HFFc6 (cell line): ENCODE results near the gene SPACA9. TPM values are rescaled to one million over a fixed set of nuclear protein-coding genes. Genes with fewer than 3 reads are reported as not detected.

Experiments used
- DNase-seq: peaks from one replicate; pipeline ENCODE4 v3.0.0-alpha.2; 2018
- H3K27ac Mint-ChIP-seq: 2 replicates; pipeline ENCODE4 v1.8.0; 2020; ENCODE audit warnings: mild to moderate bottlenecking, mixed read lengths
- H3K27me3 Mint-ChIP-seq: 2 replicates; pipeline ENCODE4 v1.8.0; 2021; ENCODE audit warnings: mild to moderate bottlenecking, moderate library complexity, mixed read lengths; ENCODE audit not compliant: insufficient read depth
- H3K36me3 Mint-ChIP-seq: 2 replicates; pipeline ENCODE4 v1.8.0; 2021; ENCODE audit warnings: low read depth, mixed read lengths
- H3K4me1 Mint-ChIP-seq: 2 replicates; pipeline ENCODE4 v1.8.0; 2020; ENCODE audit warnings: low read depth, mixed read lengths
- H3K4me3 Mint-ChIP-seq: 2 replicates; pipeline ENCODE4 v1.8.0; 2020; ENCODE audit warnings: mild to moderate bottlenecking, moderate library complexity, mixed read lengths
- H3K9me3 Mint-ChIP-seq: 2 replicates; pipeline ENCODE4 v1.8.0; 2020; ENCODE audit warnings: mild to moderate bottlenecking, mixed read lengths
- CTCF ChIP-seq: fragments of 200-600 bp; sonication (generic); IDR thresholded peaks from 2 replicates; pipeline ENCODE4 v1.5.0; 2021; ENCODE audit warnings: antibody characterized with exemption, mild to moderate bottlenecking
- total RNA-seq, 6 experiments: library from RNA; stranded (reverse); fragmentation: NEBNext Ultra II Directional; extraction: Animal tissue kit (Norgen Biotek cat#: 25700); gene quantifications; 2 replicates in 1 of 6; 3 replicates in 5 of 6; pipeline ENCODE4 v1.2.3, GENCODE V29; 2021

Gene SPACA9
- total RNA-seq, 6 experiments from 2014 or later = 5.7 to 8.9 (median 6.3) TPM

- no peak for TF ChIP-seq CTCF
- no peak for DNase-seq
- H3K9me3 Mint-ChIP-seq = no peaks in the 10 kb centered on the region
- H3K36me3 Mint-ChIP-seq = no peaks in the 10 kb centered on the region
- no peaks in the 10 kb centered on the region; the same call in none of the 2 replicates for H3K27me3 Mint-ChIP-seq
- H3K27ac Mint-ChIP-seq = no peak overlapping the region
- no peak overlapping the region for H3K4me3 Mint-ChIP-seq
- H3K4me1 Mint-ChIP-seq = no peaks in the 10 kb centered on the region
Observed at GRCh38 chr9:132887181-132888120, 8.8 kb downstream of the SPACA9 start.

DNA sequence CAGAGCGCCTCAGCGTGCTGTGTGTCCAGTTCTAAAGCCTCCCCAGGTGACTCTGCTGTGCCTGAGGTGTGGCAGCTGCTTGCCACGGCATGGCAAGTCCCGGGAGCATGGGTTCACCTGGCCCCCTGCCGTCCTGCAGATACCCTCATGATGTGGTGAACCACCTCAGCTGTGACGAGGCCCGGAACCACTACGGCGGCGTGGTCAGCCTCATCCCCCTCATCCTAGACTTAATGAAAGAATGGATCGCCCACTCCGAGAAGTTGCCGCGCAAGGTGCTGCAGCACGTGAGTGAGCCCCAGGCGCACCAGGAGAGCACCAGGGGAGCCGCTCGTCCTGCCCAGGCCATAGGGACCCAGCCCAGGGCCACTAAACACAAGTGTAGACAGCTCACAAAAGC lies 9.5 kb downstream of the SPACA9 start:
- no peak overlapping the region for H3K4me3 Mint-ChIP-seq
- H3K9me3 Mint-ChIP-seq = no peaks in the 10 kb centered on the region
- H3K36me3 Mint-ChIP-seq = no peaks in the 10 kb centered on the region
- H3K4me1 Mint-ChIP-seq = no peaks in the 10 kb centered on the region
- DNase-seq = no peak
- no peak for TF ChIP-seq CTCF
- no peaks in the 10 kb centered on the region; the same call in none of the 2 replicates for H3K27me3 Mint-ChIP-seq
- H3K27ac Mint-ChIP-seq = no peak overlapping the region

DNA sequence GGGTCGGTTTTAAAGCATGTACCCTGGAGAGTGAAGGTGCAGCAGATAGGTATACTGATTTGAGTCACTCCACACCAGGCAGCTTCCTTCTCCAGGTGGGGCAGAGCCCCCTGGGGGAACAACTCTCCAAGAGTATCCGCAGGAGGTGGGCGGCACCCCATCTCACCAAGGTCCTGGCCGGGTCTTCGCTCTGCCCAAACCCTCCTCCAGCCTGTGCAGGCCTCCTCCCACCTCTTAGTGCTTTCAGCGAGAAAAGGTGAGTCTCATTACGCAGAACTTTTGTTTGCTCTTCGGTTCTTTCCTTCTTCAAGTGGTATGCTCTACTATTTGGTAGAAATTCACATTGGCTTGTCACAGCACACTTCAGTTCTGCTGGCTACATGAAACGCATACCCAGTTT lies 13.7 kb downstream of the SPACA9 start:
- no peaks in the 10 kb centered on the region for H3K4me1 Mint-ChIP-seq
- H3K9me3 Mint-ChIP-seq = no peaks in the 10 kb centered on the region

DNA sequence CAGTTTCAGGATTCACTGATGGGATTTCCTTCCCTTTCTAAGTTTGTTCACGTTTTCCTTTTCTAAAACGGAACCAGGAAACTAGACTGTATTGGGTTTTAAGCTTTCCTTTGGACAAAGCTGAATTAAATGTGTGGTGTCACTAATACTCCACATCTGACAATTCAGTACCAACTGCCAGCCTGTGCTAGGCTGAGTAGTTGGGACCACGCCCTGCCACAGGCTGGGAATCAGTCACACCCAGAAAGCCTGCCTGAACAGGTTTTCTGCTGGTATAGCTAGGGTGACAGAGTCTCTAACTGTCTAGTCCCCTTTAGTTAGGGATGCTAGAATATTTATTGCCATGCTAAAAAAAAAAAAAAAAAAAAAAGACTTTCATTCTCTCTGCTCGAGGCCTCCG lies 15.6 kb downstream of the SPACA9 start:
- no peak overlapping the region for H3K27ac Mint-ChIP-seq
- TF ChIP-seq CTCF = no peak
- no peaks in the 10 kb centered on the region; the same call in 1 of the 2 replicates for H3K27me3 Mint-ChIP-seq
- peaks cover 23% of the 10 kb centered on the region for H3K36me3 Mint-ChIP-seq
- no peak overlapping the region for H3K4me3 Mint-ChIP-seq
- no peaks in the 10 kb centered on the region for H3K9me3 Mint-ChIP-seq
- no peak for DNase-seq
- no peaks in the 10 kb centered on the region for H3K4me1 Mint-ChIP-seq

More for the DNA sequence above, 13.7 kb downstream of the SPACA9 start:
- peaks cover 17% of the 10 kb centered on the region for H3K36me3 Mint-ChIP-seq
- H3K4me3 Mint-ChIP-seq = no peak overlapping the region
- no peak for TF ChIP-seq CTCF
- no peaks in the 10 kb centered on the region; the same call in 1 of the 2 replicates for H3K27me3 Mint-ChIP-seq
- H3K27ac Mint-ChIP-seq = no peak overlapping the region
- no peak for DNase-seq

DNA sequence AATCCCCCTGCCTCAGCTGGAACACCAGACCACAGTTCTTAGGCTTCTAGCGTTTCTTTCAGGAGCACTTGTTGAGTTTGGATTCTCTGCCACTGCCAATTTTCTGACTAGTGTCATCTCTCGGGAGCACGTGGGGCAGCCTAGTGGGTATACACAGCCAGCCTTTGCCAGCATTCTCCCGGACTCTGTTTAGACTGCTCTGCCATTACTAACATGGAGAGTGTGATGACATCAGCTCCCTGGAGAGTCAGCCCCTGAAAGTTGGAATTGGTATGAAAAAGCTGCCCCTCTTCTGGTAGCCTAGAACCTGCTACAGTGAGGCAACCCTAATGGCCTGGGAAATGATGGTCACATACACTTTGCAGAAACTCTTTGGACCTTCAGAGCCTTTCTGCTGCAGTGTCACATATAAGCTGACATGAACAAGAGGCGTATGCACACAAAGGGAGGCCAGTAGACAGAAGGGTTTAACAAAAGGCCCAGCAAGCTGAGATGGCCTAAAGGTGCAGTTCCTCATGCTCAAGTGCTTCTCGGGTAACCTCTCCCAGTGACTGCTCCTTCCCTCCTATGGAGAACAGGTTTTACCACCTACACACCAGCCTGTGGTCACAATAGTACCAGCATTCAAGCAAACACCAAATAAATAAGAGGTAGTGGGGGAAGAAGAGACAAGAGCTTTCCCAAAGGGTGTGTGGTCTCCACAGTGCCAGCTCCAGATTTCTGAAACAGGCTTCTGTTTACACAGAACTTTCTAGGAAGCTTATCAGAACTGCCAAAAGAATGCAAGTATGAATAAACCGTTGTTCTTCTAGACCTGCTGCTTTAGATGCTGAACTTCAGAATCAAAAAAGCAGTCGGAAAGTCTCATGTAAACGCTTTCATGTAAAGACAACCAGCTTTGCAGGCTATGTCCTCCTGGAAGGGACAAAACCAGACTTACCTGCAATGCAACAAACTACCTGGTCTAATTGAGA lies 16.5 kb downstream of the SPACA9 start:
- Mint-ChIP-seq H3K4me3 (no peak overlapping the region), H3K9me3 (no peaks in the 10 kb centered on the region), H3K36me3 (peaks cover 23% of the 10 kb centered on the region), H3K4me1 (no peaks in the 10 kb centered on the region), H3K27ac (no peak overlapping the region), H3K27me3 (no peaks in the 10 kb centered on the region; the same call in 1 of the 2 replicates)
- DNase-seq = no peak
- TF ChIP-seq CTCF = no peak
